ENCODE measurements around the gene NEK4. TPM values are rescaled to one million over a fixed set of nuclear protein-coding genes. Genes with fewer than 3 reads are reported as not detected.

Gene NEK4
- total and polyA plus RNA-seq, 2 of the 13 experiments (the other 11 are each of a cell fraction or from before 2014, with no cell fraction given): 16.5 to 38.0 TPM

DNA sequence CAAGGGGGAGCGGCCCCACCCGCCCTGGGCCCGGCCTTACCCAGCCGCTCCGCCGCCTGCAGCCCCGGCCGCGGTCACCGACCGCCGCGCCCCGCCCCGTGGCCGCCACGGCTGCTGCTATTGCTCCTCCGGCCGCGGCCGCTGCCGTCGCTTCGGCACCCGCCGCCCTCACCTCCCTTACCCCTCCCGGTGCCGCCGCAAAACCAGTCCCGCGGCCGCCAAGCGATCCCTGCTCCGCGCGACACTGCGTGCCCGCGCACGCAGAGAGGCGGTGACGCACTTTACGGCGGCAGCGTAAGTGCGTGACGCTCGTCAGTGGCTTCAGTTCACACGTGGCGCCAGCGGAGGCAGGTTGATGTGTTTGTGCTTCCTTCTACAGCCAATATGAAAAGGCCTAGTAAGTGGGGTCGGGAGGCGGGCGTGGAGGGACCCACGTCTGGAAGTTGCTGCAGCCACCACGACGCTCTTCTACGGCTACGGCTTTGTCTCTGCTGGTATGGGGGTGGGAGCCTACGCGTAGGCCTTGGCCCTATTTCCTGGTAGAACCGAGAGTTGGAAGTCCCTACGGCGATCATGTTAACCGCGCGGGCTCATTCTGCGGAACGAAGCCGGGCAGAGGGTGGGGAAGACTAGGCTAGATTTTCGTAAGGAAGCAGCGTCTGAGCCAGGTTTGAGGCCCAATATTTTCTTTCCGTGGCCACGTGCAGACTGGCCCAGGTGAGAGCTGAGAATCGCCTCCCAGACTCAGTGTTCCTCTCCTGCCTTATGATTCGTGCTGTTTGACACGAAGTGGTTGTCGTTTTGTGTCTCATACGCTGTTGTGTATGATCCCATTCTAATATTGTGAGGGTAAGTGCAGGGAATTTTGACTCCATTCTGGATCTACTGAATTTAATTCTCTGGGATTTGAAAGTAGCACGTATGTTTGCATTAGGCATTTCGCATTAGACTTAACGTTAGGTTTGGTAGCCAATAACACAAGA lies 84.7 kb downstream of the NEK4 start, which contains the start of the genes GNL3 and PBRM1 (continued):
- TF ChIP-seq CENPX (CRISPR knock-in tag; IDR thresholded peaks at IDR 0.05) (no peak), SIN3B (IDR thresholded peaks at IDR 0.05; ENCODE audit: low read length) (no peak; the same call in 1 of the 2 replicates), ZNF790 (CRISPR knock-in tag; IDR thresholded peaks at IDR 0.05; ENCODE audit: borderline replicate concordance) (no peak), ZNF703 (CRISPR knock-in tag; IDR thresholded peaks at IDR 0.05; ENCODE audit: borderline replicate concordance) (no peak), HCFC1 (IDR thresholded peaks at IDR 0.05; ENCODE audit: low read depth, low read length) (peak; percentile 50), AGO2 (optimal IDR thresholded peaks at IDR 0.05; ENCODE audit: low read depth, low read length) (peak; percentile 80), CREM (IDR thresholded peaks at IDR 0.05) (peak; percentile 82), CREM (CRISPR knock-in tag; IDR thresholded peaks at IDR 0.05) (no peak), ZNF674 (CRISPR knock-in tag; IDR thresholded peaks at IDR 0.05; ENCODE audit: low read depth) (0 out of 2 replicates have a peak, but pooled peaks have one; percentile 46), ZFP37 (CRISPR knock-in tag; IDR thresholded peaks at IDR 0.05; ENCODE audit: borderline replicate concordance) (0 out of 2 replicates have a peak, but pooled peaks have one; percentile 71), NCOR1 (IDR thresholded peaks at IDR 0.05; ENCODE audit: borderline replicate concordance, low read length) (no peak), RBM22 (optimal IDR thresholded peaks at IDR 0.05; ENCODE audit: low read length) (peak; percentile 69), ZBTB33 (CRISPR knock-in tag; IDR thresholded peaks at IDR 0.05) (peak; percentile 54; the same call in 1 of the 2 replicates), KMT2B (CRISPR knock-in tag; IDR thresholded peaks at IDR 0.05) (peak; percentile 96), ZNF746 (CRISPR knock-in tag; IDR thresholded peaks at IDR 0.05) (no peak; the same call in 1 of the 2 replicates), MXI1 (IDR thresholded peaks at IDR 0.05; ENCODE audit: borderline replicate concordance, low read depth, low read length) (peak; percentile 99), BRD4 (CRISPR knock-in tag; IDR thresholded peaks at IDR 0.05) (peak; percentile 94), CHD2 (IDR thresholded peaks at IDR 0.05; ENCODE audit: low read depth, low read length) (no peak), TBX2 (CRISPR knock-in tag; IDR thresholded peaks at IDR 0.05; ENCODE audit: borderline replicate concordance) (peak; percentile 83), GTF3A (CRISPR knock-in tag; conservative IDR thresholded peaks at IDR 0.05) (no peak), XRCC5 (optimal IDR thresholded peaks at IDR 0.05; ENCODE audit: low read length) (peak; percentile 63), KMT2A (CRISPR knock-in tag; IDR thresholded peaks at IDR 0.05) (peak; percentile 91), HIVEP1 (CRISPR knock-in tag; IDR thresholded peaks at IDR 0.05) (peak; percentile 92)
- TF ChIP-seq, protein P1, sequence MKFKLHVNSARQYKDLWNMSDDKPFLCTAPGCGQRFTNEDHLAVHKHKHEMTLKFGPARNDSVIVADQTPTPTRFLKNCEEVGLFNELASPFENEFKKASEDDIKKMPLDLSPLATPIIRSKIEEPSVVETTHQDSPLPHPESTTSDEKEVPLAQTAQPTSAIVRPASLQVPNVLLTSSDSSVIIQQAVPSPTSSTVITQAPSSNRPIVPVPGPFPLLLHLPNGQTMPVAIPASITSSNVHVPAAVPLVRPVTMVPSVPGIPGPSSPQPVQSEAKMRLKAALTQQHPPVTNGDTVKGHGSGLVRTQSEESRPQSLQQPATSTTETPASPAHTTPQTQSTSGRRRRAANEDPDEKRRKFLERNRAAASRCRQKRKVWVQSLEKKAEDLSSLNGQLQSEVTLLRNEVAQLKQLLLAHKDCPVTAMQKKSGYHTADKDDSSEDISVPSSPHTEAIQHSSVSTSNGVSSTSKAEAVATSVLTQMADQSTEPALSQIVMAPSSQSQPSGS (CRISPR knock-in tag; IDR thresholded peaks at IDR 0.05): peak; percentile 94
- TF ChIP-seq, protein P2, sequence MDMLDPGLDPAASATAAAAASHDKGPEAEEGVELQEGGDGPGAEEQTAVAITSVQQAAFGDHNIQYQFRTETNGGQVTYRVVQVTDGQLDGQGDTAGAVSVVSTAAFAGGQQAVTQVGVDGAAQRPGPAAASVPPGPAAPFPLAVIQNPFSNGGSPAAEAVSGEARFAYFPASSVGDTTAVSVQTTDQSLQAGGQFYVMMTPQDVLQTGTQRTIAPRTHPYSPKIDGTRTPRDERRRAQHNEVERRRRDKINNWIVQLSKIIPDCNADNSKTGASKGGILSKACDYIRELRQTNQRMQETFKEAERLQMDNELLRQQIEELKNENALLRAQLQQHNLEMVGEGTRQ (IDR thresholded peaks at IDR 0.05; ENCODE audit: low read depth, low read length): 0 out of 2 replicates have a peak, but pooled peaks have one; percentile 14
- TF ChIP-seq, protein P2 (CRISPR knock-in tag; IDR thresholded peaks at IDR 0.05; ENCODE audit: borderline replicate concordance): peak; percentile 53; the same call in 1 of the 2 replicates

All from HepG2 (cell line).